GM18519 (cell line): ENCODE results near the gene AUP1.

Experiments used
- ATAC-seq: cut with Tn5 transposase; IDR thresholded peaks from one replicate; pipeline ENCODE4 v1.9.1; 2021; ENCODE audit warnings: mild to moderate bottlenecking, moderate library complexity; ENCODE audit not compliant: unreplicated experiment, low FRiP score

AUP1 gene

GRCh38 chr2:74515271-74515980 lies 14.1 kb downstream of the AUP1 start:
- ATAC-seq, result no peak

DNA sequence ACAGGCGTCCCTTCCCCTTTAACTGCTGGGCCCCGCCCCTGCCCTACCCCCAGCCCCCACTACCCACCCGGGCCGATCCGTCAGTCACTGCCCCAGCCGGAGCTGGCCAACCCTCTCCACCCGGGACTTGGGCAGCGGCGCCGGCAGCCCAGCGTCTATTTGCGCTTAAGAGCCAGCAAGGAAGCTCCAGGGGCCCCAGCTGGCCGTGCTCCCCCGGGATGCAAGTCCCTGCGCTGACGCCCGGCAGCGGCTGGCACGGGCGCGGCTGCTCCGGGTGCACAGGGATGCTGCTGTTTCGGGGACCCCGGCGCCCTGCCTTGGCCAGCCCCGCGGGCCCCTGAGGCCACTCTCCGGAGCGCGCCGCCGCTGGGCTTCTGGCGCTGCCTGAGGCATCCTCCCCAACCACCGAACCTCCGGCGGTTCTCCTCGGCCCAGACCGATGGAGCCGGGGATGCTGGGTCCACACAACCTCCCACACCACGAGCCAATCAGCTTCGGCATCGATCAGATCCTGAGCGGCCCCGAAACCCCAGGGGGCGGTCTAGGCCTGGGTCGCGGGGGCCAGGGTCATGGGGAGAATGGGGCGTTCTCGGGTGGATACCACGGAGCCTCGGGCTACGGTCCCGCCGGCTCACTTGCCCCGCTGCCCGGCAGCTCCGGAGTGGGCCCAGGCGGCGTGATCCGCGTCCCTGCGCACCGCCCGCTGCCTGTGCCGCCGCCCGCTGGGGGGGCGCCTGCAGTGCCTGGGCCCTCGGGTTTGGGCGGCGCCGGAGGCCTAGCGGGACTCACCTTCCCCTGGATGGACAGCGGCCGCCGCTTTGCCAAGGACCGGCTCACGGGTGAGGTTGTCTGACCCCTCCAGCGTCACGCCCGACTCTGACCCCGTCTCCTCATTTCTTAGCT lies 14.9 kb downstream of the AUP1 start, which contains the start of gene TLX2:
Gene TLX2 (plus strand): TSS at position 83 of the 903 bp plus-strand sequence. CDS start 357 bp downstream, at position 440.
- no peak for ATAC-seq

GRCh38 chr2:74513605-74514367 lies 15.7 kb downstream of the AUP1 start:
- ATAC-seq, result no peak

DNA sequence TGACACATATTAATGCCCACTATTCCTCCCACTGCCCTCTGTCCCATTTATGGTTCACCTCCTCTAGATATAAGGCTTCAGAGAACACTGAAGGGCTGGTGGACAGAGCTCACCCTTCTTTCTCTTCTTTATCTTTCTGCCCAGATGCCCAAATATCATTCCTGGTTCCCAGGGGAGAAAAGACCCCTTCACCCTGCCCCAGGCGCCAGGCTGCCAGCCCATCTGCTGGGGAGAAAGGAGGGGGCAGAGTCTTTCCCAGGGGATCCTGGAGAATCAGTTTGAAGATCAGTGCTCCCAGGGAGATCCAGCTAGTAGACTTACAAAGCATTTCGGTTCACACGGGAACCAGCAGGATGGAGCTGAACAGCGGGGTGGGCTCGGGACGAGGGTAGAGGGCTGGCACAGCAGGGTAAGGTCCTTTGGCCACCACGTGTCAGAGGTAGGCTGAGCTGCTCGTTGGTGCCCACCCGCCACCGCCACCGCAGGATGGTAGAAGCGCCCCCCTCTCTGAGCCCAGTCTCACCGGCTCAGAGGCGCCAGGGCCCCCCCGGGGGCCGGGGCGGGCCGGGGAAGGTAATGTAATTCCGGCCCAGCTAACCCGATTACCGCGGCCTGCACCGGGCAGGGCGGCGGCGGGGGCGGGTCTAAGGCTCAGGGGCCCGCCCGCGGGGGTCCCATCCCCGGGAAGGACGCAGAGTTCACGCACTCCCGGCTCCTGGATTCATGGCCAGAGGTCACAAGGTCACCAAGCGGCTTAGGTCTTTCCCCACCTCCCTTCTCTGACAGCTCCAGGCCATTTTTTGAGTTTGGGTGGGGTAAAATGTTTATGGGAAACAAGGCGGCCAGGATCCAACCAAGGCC lies 16.5 kb downstream of the AUP1 start:
- no peak for ATAC-seq

GRCh38 chr2:74511104-74511989 lies 18.2 kb downstream of the AUP1 start:
- no peak for ATAC-seq

- no peak for ATAC-seq
Measured at GRCh38 chr2:74510272-74510671, 19.2 kb downstream of the AUP1 start.

DNA sequence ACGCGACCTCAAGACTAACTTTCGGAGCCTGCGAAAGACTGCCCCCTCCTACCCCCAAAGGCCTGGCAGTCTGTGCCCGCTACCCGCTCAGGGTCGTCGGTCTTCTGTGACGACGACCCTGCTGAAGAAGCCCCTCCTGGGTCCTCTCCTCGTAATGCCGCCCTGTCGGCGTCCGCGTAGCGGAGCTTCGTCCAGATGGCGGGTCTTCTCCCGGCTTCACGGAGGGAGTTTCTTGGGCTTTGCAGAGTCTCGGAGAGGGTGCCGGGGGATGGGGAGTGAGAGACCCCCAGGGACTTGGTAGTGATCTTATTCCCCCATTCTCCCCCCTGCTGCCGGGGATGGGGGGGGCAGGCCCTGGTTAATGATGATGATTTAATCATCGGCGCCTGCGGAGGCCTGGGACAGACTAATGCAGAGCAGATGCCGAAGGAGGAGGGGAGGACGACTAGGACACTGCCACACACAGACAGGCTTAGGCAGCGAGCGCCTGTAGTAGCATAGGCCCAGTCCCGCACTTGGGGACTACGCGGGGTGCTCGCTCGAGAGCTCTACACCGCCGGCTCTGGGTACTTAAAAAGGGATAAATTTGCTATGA lies 21.5 kb downstream of the AUP1 start:
- no peak for ATAC-seq

DNA sequence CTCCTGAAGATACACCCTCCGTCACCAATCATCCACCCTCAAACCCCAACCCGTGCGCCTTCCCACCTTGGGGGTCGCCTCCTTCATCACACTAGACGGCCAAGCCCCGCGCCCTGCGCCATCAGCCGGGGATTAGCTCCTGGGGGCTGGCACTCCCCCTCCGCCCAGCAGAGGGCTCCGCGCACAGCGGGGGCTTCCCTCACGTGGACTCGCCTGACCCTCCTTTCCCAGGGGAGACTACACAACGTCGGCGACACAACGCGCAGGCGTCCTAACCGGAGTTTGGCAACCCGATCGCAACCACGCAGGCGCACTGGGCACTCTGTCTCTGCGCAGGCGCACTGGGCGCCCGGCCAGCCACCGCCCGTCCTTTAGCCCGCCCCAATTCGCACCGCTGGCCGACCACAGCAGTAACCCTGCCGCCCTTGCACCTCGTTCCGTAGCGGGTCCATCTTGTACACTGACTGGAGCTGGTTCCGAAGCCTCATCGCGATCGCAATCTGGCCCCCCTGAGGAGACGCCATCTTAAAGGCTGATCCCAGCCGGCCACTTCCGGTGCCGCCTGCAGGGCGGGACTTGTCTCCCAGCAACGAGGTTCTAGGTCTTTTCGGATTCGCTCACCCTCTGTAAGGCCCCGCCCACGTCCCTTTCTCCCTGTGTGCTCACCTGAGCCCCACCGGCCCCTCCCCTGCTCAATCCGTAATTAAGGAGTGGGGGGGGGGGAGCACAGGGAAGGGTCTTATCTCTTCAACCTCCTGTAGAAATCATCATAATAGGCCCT lies 22.2 kb downstream of the AUP1 start, which contains the start of gene PCGF1:
Gene PCGF1 (minus strand): TSS at position 551 of the 781 bp plus-strand sequence. CDS start 27 bp downstream, at position 524.
- ATAC-seq, result peak; percentile 75

DNA sequence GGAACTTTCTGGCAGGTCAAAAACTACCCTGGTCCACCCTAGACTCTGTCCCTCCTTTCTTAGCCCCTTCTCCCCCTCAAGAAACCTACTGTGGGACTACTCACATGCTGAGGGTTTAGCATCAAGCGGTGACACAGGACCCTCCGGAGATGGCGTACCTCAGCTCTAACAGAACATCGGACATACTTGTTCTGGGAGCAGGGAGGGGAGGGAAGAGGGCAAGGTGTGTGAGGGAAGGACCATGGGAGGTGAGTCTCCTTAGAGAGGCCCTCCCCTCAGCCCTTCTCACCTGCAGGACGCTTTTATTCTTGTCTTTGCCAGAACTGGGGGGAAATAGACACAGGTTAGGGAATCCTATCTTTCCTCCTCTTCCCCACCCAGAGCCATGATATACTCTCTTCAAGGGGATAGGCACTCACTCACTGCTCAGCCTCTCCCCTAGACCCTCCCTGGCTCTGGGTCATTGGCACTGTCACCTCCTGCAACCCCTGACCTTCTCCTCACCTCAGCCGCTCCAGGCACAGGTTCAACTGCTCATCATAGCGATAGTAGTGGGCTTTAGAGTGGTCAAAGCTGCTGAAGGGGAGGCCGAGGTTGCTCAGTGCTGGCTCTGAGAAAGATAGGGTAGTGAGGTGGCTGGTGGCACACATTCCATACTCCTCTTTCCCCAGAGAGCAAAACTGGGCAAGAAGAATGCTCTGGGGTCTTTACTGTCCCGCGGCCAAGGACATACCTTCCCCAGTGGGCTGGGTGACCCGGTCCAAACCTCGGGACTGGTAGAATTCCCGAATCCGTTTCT lies 23.9 kb downstream of the AUP1 start:
- ATAC-seq, result no peak

GRCh38 chr2:74504591-74504990 lies 24.9 kb downstream of the AUP1 start:
- no peak for ATAC-seq

- ATAC-seq, result no peak
Measured at GRCh38 chr2:74503506-74504475, 25.7 kb downstream of the AUP1 start.

GRCh38 chr2:74502720-74503505 lies 26.6 kb downstream of the AUP1 start:
- ATAC-seq, result peak; percentile 32

DNA sequence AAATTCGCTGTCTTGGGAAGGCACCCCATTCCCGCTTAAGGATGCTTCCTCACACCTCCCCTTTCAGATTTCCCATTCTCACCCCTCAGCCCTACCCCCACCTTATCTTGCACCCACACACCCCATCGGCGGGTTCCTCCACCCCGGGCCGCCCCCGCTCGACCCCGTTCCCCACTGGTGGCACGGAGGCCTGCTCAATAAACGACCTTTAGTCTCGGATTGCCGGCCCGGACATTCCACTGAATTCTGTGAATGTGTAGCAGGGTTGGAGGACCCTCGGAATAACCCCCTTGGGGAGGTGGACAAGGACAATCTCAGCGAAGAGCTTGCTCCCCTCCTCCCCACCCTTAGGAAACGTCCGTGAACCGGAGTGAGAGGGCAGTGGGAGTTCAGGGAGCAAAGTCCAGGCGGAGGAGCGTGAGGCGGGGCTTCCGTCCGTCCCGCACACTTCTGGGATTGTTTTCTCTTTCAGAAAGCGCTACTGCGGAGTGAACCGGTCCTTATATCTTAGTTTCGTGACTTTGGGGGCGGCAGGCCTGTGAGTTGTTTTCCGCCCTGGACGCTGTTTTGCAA lies 27.3 kb downstream of the AUP1 start:
- ATAC-seq, result no peak

- no peak for ATAC-seq
Measured at GRCh38 chr2:74501335-74502071, 28.0 kb downstream of the AUP1 start.
